GM18861 (cell line): ENCODE data around the gene CDC23.
A peak's percentile ranks its signal among the peaks of the same experiment; 100 is the strongest.
"Not testable (repeated sequence)": the region's sequence is repeated elsewhere in the genome, so short reads cannot be mapped to it uniquely, and the experiment has no call there.

Source experiments
- ATAC-seq: cut with Tn5 transposase; IDR thresholded peaks from one replicate; pipeline ENCODE4 v1.9.1; 2021; ENCODE audit not compliant: unreplicated experiment

Gene CDC23, protein sequence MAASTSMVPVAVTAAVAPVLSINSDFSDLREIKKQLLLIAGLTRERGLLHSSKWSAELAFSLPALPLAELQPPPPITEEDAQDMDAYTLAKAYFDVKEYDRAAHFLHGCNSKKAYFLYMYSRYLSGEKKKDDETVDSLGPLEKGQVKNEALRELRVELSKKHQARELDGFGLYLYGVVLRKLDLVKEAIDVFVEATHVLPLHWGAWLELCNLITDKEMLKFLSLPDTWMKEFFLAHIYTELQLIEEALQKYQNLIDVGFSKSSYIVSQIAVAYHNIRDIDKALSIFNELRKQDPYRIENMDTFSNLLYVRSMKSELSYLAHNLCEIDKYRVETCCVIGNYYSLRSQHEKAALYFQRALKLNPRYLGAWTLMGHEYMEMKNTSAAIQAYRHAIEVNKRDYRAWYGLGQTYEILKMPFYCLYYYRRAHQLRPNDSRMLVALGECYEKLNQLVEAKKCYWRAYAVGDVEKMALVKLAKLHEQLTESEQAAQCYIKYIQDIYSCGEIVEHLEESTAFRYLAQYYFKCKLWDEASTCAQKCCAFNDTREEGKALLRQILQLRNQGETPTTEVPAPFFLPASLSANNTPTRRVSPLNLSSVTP

DNA sequence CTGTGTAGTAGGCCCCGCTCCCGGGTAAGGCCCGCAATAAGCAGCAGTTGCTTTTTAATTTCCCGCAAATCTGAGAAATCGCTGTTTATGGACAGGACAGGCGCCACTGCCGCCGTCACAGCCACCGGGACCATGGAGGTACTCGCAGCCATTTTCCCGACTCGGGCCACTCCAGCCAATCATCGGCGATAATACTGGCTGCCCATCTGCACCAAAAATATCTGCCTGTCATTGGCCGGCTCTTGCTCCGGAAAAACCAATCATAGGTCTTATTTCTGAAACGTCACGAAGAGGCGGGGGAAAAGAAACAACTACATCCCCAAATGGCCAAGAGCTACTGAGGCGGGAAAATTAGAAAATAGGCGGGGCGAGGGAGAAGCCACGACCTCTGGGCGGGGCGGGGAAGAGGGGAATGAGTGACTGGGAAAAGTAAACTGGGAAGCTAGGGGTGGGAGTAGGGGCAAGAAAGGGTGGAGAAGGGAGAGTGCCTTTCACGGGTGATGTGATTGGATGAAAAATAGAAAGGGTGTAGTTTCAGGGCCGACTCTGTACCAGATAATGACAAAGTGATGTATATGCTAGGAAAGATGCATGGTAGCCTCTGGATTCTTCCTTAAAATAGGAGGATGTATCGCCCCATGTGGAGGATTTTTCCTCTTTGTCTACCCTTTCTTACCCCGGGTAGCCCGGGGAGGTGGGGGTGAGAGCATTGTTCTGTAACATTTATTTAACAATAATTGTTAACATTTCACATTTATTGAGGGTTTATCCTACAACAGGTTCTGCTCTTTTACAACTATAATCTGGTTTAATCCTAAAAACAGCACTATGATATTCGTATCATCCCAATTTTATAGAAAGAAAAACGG is at the start of gene CDC23:
TSS of gene CDC23 (minus strand) at position 163 of the 869 bp plus-strand sequence. CDS start at position 152, 11 bp downstream.
- ATAC-seq = peak; percentile 93

DNA sequence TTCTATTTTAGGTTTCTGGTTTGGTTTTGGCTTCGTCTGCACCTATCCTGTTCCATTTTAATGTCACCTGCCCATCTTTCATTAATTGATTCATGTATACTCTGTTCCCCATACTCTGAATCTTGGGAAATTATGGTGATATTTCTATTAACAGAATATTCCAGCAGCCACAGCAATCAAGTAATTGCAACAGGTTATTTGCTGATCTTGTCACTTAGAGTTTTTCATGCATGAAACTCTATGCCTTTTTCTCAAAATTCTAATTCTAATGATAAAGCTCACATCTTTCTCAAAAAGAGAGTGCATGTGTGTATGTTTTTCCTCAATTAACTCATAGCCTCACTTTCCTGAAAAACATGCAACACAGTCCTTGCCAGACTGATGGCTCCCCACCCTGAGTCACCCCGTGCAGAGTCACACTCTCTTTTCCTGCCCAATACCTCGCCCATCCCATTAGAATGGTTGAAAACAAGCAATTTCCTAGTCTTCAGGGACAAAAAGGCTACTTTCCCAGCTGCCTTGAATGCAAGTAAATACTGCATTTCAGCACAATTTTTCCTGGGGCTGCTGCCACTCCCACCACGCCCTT is 45.7 kb upstream of the CDC23 start:
- no peak for ATAC-seq

DNA sequence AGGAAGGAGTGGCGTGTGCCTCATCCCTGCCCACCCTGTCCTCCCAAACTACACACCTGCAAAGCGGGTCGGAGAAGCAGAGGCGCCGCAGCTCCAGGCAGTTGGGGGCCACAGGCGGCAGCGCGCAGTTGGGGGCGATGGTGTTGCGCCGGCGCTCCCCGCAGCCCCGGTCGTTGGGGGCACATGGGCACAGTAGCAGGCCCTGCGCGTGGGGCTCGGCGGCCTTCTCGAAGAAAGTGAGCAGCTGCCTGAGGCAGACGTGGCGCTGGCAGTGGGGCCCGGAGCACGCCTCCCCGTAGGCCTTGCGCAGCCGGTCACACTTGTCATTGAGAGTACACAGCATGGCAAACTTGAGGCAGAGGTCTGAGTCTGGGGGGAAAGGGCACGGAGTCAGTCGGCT is 44.5 kb upstream of the CDC23 start:
- ATAC-seq = no peak

DNA sequence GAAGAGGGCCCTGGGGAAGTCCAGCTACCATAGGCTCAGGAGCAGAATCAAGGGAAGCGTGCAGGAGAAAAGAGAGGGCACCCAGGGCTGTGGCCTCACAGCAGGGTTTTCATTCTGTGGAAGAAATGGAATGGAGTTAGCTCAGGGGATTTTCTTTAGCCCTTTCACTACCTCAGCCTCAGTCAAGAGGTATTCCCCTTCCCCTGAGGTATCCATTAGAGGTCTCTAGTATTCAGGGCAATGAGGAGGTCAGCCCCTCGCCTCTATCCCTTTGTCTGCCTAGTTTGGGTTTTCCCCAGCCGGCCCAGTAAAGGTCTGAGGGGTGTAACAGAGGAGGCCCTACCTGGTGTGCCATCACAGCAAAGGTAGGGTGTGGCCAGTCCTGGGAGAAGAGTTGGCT is 39.8 kb upstream of the CDC23 start:
- ATAC-seq = no peak

DNA sequence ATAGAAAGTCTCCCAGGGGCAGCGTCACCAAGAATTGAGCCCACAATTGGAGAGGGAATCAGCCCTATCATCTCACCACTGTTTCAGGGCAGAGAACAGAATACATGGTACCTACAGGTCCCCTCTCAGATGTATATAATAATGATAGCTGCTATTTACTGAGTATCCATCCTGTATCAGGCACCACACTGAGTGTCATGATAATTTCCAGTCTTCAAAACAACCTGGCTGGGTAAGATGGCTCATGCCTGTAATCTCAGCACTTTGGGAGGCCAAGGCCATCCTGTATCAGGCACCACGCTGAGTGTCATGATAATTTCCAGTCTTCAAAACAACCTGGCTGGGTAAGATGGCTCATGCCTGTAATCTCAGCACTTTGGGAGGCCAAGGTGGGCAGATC is 34.7 kb upstream of the CDC23 start:
- not testable (repeated sequence) for ATAC-seq

DNA sequence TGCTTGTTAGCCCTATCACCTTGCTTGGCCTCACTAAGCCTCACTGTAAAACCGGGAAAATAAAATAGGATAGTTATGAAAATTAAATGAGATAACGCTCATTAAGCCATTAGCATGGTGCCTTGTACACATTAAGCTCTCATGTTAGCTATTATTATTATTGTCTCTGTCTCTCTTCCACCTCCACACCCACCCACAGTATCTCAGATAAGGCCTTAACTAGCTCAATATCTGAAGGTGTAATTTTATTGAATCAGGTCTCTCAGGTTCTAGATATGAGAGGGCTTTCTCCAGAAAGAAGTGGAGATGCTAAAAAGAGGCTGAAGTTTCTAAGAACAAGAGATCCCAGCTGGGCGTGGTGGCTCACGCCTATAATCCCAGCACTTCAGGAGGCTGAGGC is 33.7 kb upstream of the CDC23 start:
- no peak for ATAC-seq

DNA sequence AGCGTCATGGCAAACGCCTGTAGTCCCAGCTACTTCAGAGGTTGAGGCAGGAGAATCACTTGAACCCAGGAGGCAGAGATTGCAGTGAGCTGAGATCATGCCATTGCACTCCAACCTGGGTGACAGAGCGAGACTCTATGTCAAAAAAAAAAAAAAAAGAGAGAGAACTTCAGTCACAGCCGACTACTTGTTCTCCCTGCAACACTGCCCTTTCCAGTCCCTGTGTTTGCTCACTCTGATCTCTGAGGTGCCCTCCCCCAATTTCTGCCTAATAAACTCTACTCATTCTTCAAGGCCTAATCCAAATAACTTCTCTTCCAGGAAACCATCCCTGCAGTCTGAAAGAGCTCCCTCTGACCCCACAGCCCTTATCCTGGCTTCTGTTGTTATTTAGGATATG is 33.2 kb upstream of the CDC23 start:
- ATAC-seq = no peak

DNA sequence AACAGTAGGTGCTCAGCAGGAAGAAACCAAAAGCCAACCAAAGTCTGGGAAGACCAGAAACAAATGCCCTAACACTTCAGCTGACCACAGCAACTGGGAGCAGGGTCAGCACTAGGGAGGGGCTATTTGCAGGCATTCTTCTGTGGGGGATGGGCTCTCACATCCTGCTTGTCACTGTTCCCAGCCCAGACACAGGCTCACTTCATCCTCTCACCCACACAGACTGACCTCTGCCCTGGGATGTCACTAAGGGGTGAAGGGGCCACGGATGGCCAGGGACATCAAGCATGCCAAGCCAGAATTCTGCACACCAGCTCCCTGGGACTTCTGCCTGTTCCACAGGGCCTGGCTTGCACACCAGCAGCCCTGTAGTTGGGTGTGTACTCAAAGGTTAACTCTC is 32.6 kb upstream of the CDC23 start:
- ATAC-seq = no peak

DNA sequence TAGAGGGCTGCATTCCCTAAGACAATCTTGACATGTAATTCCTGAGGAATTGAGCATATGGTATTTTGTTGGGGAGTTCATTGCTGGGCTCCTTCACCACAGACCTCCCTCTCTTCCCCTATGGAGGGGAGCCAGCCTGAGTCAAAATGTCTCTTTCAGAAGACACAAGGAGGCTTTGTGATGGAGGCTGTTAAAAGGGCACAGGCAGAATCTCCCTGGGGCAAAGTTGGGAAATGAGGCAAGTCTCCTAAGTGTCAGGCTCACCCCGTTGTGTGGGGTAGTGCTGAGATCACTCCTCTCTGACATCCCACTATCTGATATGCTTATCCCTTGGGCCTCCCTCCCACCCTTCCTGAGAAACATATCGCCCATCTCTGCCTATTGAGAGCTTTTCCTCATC is 30.7 kb upstream of the CDC23 start:
- no peak for ATAC-seq

DNA sequence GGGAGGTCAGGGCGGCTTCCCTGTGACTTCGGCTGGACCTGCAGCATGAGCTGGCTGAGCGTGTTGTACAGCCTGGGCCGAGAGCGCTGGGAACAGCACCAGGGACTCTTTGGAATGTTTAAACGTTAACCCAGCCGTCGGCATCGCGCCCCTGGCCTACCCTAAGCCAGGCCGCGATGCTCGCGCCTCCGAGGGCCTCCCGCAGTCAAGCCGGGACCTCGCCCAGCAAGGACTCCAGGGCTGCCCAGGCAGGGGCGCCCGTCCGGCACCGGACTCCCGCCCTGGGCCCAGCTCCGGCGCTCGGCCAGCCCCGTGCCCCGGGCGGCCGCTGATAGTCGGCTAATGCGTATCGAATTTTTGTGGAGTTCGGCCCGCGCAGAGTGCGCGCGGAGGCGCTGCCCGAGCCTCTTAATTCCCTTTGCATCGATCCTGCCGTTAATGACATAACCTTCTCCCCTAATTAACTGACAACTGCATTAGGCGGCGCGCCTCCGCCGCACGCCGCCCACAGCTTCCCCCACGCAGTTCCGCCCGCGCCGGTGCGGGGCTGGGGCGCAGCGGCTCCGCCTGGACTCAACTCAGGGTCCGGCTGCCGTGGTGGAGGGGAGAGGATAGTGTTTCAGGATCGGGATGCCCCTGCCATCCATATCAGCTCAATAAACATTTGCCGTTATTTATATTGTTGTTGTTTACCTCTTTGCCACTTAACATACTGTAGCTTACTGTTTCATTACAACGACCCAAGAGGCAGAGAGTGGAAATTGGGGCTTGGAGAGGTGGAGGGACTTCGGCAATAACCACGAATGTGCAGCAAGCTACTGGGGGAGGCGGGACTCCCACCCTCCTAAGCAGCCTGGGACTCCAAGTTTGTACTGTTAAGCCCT is 28.8 kb upstream of the CDC23 start:
- no peak for ATAC-seq

DNA sequence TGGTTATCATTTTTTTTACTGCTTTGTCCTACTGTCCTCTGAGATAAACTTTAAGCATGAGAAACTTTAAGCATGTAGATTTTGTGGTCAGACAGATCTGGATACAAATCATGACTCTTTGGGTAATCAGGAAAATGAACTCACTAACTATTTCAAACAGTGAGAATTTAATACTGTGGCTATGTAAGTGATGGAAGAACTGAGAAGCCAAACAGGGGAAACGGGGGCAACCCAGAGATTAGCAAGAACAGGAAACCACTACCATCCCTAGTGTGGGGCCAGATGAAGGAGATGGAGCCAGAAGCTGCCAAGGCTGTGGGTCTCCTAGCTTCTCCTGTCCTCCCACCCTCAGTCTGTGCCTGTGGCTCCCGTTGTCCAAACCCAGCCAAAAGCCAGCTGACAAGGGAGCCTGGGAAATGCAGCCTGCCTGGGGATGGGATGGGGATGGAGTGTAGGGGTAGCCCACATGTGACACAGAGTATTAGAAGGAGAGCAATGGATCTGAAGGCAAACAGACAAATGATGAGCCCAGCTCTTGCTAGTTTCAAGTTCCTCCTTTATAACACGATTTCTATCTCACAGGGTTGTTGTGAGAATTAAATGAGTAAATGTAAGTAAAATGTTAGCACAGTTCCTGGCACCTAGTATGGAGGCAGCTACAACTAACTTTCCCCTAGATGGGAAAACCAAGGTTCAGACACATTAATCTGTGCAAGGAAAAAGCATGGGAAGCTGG is 27.7 kb upstream of the CDC23 start:
- ATAC-seq = no peak

DNA sequence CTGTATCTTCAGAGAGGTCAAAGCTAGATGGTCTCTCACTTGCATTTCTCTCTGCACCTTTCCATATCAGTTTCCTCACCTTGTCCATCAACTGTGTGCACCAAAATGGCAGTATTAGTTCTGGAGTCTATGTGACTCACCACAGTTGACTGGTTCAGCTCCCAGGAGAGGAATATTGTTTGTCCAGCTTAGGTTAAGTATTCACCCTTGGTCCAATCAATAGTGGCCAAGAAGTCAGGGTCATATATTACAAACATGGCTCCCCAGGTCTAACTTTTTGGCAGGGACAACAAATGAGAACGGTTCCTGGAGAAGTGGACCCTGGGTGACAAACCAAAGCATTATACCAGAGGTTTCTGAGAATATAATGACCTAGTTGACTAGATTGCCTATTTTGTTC is 24.9 kb upstream of the CDC23 start:
- ATAC-seq = no peak

DNA sequence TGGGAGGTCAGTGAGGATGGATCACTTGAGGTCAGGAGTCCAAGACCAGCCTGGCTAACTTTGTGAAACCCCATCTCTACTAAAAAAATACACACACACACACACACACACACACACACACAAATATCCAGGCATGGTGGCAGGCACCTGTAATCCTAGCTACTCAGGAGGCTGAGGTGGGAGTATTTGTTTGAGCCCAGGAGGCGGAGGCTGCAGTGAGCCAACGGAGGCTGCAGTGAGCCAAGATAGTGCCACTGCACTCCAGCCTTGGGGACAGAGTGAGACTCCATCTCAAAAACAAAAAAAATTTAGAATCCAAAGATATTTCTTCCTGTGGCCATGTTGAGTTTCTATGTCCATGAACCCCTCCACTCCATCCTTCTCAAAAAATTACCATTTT is 21.5 kb upstream of the CDC23 start:
- no peak for ATAC-seq

DNA sequence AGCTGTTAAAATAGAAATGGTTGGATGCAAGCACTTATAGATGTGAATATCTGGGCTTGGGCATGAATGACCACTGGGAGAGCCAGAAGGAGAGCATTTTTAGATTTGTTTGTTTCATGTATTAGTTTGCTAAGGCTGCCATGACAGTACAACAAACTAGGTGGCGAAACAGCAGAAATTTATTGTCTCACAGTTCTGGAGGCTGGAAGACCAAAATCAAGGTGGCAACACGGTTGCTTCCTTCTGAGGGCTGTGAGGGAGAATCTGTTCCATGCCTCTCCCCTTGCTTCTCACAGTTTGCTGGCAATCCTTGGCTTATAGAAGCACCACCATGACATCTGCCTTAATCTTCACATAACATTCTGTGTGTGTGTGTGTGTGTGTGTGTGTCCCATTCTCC is 20.2 kb upstream of the CDC23 start:
- ATAC-seq = no peak

DNA sequence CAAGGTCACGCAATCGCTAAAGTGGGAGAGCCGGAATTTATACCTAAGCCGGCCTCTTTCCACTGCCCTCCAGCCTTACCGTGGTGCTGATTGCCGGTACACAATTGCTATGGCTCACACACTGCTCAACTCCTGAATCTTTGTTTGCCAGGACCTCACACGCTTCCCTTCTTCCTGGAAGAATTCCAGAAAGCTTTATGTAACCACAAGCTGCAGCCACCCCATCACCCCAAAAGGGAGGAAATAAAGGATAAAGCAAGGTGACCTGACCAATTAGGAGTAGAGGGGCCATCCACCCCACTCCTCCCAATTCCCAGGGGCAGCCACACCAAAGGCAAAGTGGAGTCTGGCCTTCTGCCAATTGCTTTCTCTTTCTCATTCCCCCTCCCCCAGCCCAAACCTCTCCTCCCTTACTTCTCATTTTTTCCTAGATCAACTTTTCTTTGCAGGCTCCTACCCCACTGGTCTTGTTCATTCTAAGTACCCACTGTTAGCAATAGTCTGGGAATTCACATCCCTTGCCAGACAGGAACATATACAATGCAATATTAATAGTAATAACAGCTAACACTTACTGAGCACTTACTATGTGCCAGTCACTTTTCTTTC is 18.0 kb upstream of the CDC23 start:
- ATAC-seq = no peak

DNA sequence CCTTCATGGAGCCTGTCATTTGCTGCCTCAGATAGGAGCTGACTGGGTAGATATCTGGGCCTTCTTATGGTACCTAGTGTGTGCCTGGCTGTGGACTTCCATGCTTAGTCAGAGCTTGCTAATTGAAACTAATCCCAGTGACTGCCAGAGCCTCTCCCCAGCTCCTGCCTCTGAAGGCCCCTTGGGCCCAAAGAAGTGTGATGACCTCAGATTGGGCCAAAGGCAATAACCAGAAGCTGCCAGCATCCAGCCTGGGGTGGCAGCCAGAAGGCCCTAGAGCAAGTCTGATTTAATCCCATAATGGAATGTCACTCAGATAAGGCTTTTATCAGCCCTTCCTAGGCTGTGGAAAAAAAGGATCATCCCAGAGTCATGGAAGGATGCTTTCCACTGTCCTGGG is 17.1 kb upstream of the CDC23 start:
- ATAC-seq = no peak

DNA sequence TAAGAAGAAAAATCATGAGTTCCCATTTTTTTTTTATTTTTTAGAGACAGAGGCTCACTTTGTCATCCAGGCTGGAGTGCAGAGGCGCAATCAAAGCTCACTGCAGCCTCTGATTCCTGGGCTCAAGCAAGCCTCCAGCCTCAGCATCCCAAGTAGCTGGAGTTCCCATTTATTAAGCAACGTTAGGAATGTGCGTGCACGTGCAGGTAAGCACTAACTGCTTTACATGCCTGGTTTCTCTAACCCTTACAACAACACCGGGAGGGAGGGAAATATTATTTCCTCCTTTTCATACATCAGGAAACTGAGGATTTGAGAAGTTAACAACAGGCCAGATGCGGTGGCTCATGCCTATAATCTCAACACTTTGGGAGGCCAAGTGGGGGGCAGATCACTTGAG is 16.3 kb upstream of the CDC23 start:
- no peak for ATAC-seq

DNA sequence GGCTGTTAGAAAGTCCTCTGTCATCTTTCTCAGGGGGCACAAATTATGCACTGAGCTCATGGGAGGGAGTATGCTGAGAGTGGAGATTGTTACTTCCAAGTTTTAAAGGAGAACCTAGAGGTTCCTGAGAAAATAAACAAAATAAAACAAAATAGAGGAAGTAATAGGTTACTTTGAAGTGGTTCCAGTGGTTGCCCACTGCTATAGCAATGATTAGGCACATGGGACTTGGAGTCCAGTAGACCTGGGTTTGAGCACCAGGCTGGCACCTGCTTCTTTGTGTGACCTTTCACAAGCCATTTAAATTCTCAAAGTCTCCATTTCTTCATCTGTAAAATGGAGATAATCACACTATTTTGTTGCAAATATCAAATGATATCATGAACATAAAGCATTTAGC is 13.8 kb upstream of the CDC23 start:
- ATAC-seq = no peak

DNA sequence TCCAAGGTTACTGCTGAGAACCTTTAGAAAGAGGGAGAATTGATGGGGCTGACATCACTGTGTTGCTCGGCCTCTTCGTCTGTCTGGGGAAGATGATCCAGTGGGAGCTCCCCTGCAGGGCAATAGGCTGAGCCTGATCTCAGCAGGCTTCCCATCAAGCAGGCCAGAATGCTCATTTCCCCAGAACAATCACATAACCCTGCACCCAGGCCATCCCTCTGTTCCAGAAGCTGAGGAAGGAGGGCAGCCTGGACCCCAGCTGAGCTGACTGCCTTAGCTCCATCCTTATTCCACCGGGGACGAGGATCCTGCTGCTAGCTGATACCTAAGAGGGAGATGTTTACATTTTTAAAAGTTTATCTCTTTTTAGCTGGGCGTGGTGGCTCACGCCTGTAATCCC is 11.6 kb upstream of the CDC23 start:
- no peak for ATAC-seq
